Astrocyte (in vitro differentiated cells and primary cell): ENCODE measurements around the gene VWA8.

ENCODE experiments used
- CTCF ChIP-seq: IDR thresholded peaks from 2 replicates; pipeline ENCODE4 v1.5.1; 2011; ENCODE audit warnings: low read depth, mild to moderate bottlenecking, inconsistent platforms, low read length, moderate library complexity; ENCODE audit not compliant: insufficient read depth
- EZH2 ChIP-seq: IDR thresholded peaks from 2 replicates; pipeline ENCODE4 v1.6.1; 2012; ENCODE audit warnings: mild to moderate bottlenecking, low read length, inconsistent platforms; ENCODE audit not compliant: insufficient read depth

GRCh38 chr13:41791056-41791455 is 169.9 kb downstream of the VWA8 start:
- TF ChIP-seq CTCF (no peak), EZH2 (no peak)
